GM21717 (cell line): ENCODE results near the gene ABCG1.

Experiments
- ATAC-seq: cut with Tn5 transposase; IDR thresholded peaks from one replicate; pipeline ENCODE4 v1.9.1; 2021; ENCODE audit warnings: mild to moderate bottlenecking, moderate library complexity; ENCODE audit not compliant: unreplicated experiment

Gene ABCG1

GRCh38 chr21:42303443-42303842 is 84.5 kb downstream of the ABCG1 start:
- ATAC-seq: no peak

- ATAC-seq: no peak
Observed at GRCh38 chr21:42304556-42305454, 85.9 kb downstream of the ABCG1 start.

- ATAC-seq: no peak
Observed at GRCh38 chr21:42305707-42306147, 86.8 kb downstream of the ABCG1 start.

GRCh38 chr21:42306366-42307035 is 87.6 kb downstream of the ABCG1 start:
- no peak for ATAC-seq

- ATAC-seq: no peak
Observed at GRCh38 chr21:42307106-42307505, 88.2 kb downstream of the ABCG1 start.

- no peak for ATAC-seq
Observed at GRCh38 chr21:42308161-42308913, 89.4 kb downstream of the ABCG1 start.

GRCh38 chr21:42308914-42309752 is 90.2 kb downstream of the ABCG1 start:
- ATAC-seq: no peak

GRCh38 chr21:42309753-42310213 is 90.8 kb downstream of the ABCG1 start:
- no peak for ATAC-seq

GRCh38 chr21:42310411-42311001 is 91.6 kb downstream of the ABCG1 start:
- ATAC-seq: no peak

GRCh38 chr21:42311160-42311559 is 92.2 kb downstream of the ABCG1 start:
- no peak for ATAC-seq

GRCh38 chr21:42311816-42312625 is 93.1 kb downstream of the ABCG1 start:
- ATAC-seq: no peak

GRCh38 chr21:42312626-42313104 is 93.7 kb downstream of the ABCG1 start:
- no peak for ATAC-seq

- ATAC-seq: no peak
Observed at GRCh38 chr21:42313501-42313969, 94.6 kb downstream of the ABCG1 start.

- no peak for ATAC-seq
Observed at GRCh38 chr21:42314616-42315295, 95.8 kb downstream of the ABCG1 start.

GRCh38 chr21:42315296-42315891 is 96.5 kb downstream of the ABCG1 start, which contains the start of gene TFF3:
Gene TFF3 (minus strand): TSS chr21:42315409. CDS start chr21:42315374, 35 bp downstream.
- no peak for ATAC-seq

- no peak for ATAC-seq
Observed at GRCh38 chr21:42316891-42317290, 98.0 kb downstream of the ABCG1 start.

GRCh38 chr21:42317341-42317741 is 98.4 kb downstream of the ABCG1 start:
- ATAC-seq: no peak
